HCT116 (cell line): ENCODE results near the gene CDC42SE2.

Experiments used
- ATF3 ChIP-seq: IDR thresholded peaks from 2 replicates; pipeline ENCODE4 v1.6.1; 2012
- CTCF ChIP-seq, 3 experiments: fragments of 200-600 bp in 1 of 3; sonication (generic) in 1 of 3; IDR thresholded peaks in 2 of 3; conservative IDR thresholded peaks in 1 of 3; 2 replicates each; pipeline ENCODE4 v1.5.1; 2012 to 2017; ENCODE audit warnings: low read depth in 2 of 3, low read length in 2 of 3, antibody characterized with exemption in 1 of 3, borderline replicate concordance in 1 of 3, control low read depth in 1 of 3, mild to moderate bottlenecking in 1 of 3, mixed read lengths in 1 of 3, mixed run types in 1 of 3, moderate library complexity in 1 of 3; ENCODE audit not compliant: insufficient read depth in 1 of 3
- EZH2 ChIP-seq: fragments of 200-600 bp; sonication (generic); IDR thresholded peaks from 2 replicates; pipeline ENCODE4 v1.6.1; 2017; ENCODE audit warnings: antibody characterized with exemption, mixed run types
- EZH2phosphoT487 ChIP-seq: fragments of 200-600 bp; IDR thresholded peaks from 2 replicates; pipeline ENCODE4 v1.6.1; 2018; ENCODE audit warnings: antibody characterized with exemption, borderline replicate concordance
- JUND ChIP-seq: IDR thresholded peaks from 2 replicates; pipeline ENCODE4 v1.6.1; 2012
- POLR2A ChIP-seq: IDR thresholded peaks from 2 replicates; pipeline ENCODE4 v1.7.0; 2011; ENCODE audit warnings: borderline replicate concordance; ENCODE audit not compliant: insufficient read depth, insufficient read length; ENCODE audit errors: extremely low read depth
- POLR2AphosphoS5 ChIP-seq: IDR thresholded peaks from 2 replicates; pipeline ENCODE4 v1.6.1; 2011; ENCODE audit warnings: mild to moderate bottlenecking, low read depth, low read length, moderate library complexity
- RAD21 ChIP-seq: IDR thresholded peaks from 2 replicates; pipeline ENCODE4 v1.6.1; 2012; ENCODE audit warnings: low read depth, mild to moderate bottlenecking
- REST ChIP-seq: IDR thresholded peaks from 2 replicates; pipeline ENCODE4 v1.6.1; 2012; ENCODE audit warnings: low read depth
- SP1 ChIP-seq: IDR thresholded peaks from 2 replicates; pipeline ENCODE4 v1.6.1; 2012; ENCODE audit warnings: low read depth
- YY1 ChIP-seq: IDR thresholded peaks from 2 replicates; pipeline ENCODE4 v1.6.1; 2011; ENCODE audit warnings: low read length, low read depth, moderate library complexity, mild to moderate bottlenecking; ENCODE audit not compliant: insufficient replicate concordance; ENCODE audit errors: extremely low read depth
- ZFX ChIP-seq: fragments of 450-650 bp; IDR thresholded peaks from 2 replicates; pipeline ENCODE4 v1.6.1; 2017
- ZNF274 ChIP-seq: fragments of 200-500 bp; sonication (Bioruptor generic); IDR thresholded peaks from 2 replicates; pipeline ENCODE4 v1.6.1; 2014; ENCODE audit warnings: mild to moderate bottlenecking, low read depth, low read length, inconsistent platforms

GRCh38 chr5:131256507-131256823, 7.4 kb upstream of the CDC42SE2 start:
- no peak for TF ChIP-seq SP1
- no peak for TF ChIP-seq CTCF (IDR thresholded peaks at IDR 0.05 in 2 of 3, conservative IDR thresholded peaks at IDR 0.05 in 1 of 3; ENCODE audit: borderline replicate concordance in 1 of 3, insufficient read depth in 1 of 3, low read depth in 2 of 3, low read length in 2 of 3)
- TF ChIP-seq POLR2A: no peak
- no peak for TF ChIP-seq EZH2
- TF ChIP-seq EZH2phosphoT487: no peak
- no peak for TF ChIP-seq ZFX
- TF ChIP-seq JUND: no peak
- no peak for TF ChIP-seq POLR2AphosphoS5
- TF ChIP-seq ZNF274: no peak
- no peak for TF ChIP-seq RAD21
- no peak for TF ChIP-seq ATF3
- no peak for TF ChIP-seq YY1
- no peak for TF ChIP-seq REST
